Thymus (tissue), 11 donors: ENCODE measurements around the gene WDR41. TPM values are rescaled to one million over a fixed set of nuclear protein-coding genes. Genes with fewer than 3 reads are reported as not detected.
A peak's percentile ranks its signal among the peaks of the same experiment; 100 is the strongest.

Experiments
- DNase-seq, 9 donors: peaks; one replicate each; pipeline ENCODE4 v3.0.0-alpha.2; 2013; ENCODE audit warnings: low spot score in 9 of 9, low read depth in 6 of 9, missing footprints in 1 of 9
- H3K27ac ChIP-seq, 2 donors: one replicate each; pipeline ENCODE4 v1.5.1; 2013; ENCODE audit warnings: control low read depth in 1 of 2, low read depth in 1 of 2, low read length in 1 of 2, mild to moderate bottlenecking in 1 of 2, moderate library complexity in 1 of 2
- H3K27me3 ChIP-seq, 2 donors: one replicate each; pipeline ENCODE4 v1.5.1; 2013; ENCODE audit warnings: low read length in 1 of 2; ENCODE audit not compliant: control insufficient read depth in 2 of 2, insufficient read depth in 1 of 2
- H3K36me3 ChIP-seq, 2 donors: one replicate each; pipeline ENCODE4 v1.5.1; 2013; ENCODE audit warnings: low read length in 1 of 2, mild to moderate bottlenecking in 1 of 2, moderate library complexity in 1 of 2; ENCODE audit not compliant: control insufficient read depth in 2 of 2, insufficient read depth in 2 of 2
- H3K4me1 ChIP-seq, 2 donors: one replicate each; pipeline ENCODE4 v1.5.1; 2013; ENCODE audit warnings: low read length in 2 of 2; ENCODE audit not compliant: control insufficient read depth in 2 of 2, insufficient read depth in 2 of 2
- H3K4me3 ChIP-seq, 2 donors: one replicate each; pipeline ENCODE4 v1.5.1; 2013; ENCODE audit warnings: low read length in 2 of 2, control low read depth in 1 of 2, mild to moderate bottlenecking in 1 of 2
- H3K9me3 ChIP-seq, 2 donors: one replicate each; pipeline ENCODE4 v1.5.1; 2013; ENCODE audit warnings: low read length in 1 of 2, mild to moderate bottlenecking in 1 of 2; ENCODE audit not compliant: control insufficient read depth in 2 of 2, insufficient read depth in 1 of 2
- WGBS: extraction: QIAGEN DNeasy Blood & Tissue Kit; methylation state at CpG from one replicate; pipeline ENCODE4 v1.1.7; 2013; 5-methylcytosine and 5-hydroxymethylcytosine counted together
- polyA plus RNA-seq: library from polyadenylated mRNA; stranded (reverse); fragments of 200-250 nt; gene quantifications from one replicate; pipeline ENCODE4 v1.2.3, GENCODE V29; 2013
- total RNA-seq: library from RNA; stranded (reverse); fragments of 120-200 nt; gene quantifications from one replicate; pipeline ENCODE4 v1.2.4, GENCODE V29; 2013
- donor health status: healthy.

The WDR41 gene
- total and polyA plus RNA-seq, 2 donors = 19.6 to 33.5 TPM

GRCh38 chr5:77402796-77403195, 89.3 kb downstream of the WDR41 start:
- Histone ChIP-seq H3K9me3 (no peaks in the 10 kb centered on the region), H3K27me3 (no peaks in the 10 kb centered on the region), H3K36me3 (no peaks in the 10 kb centered on the region), H3K4me3 (no peak overlapping the region), H3K4me1 (no peaks in the 10 kb centered on the region), H3K27ac (no peak overlapping the region)
- DNase-seq = no peak
- WGBS = 96% methylated on average over 6 of the region's 6 CpGs

- 96% methylated on average over 1 of the region's 1 CpG for WGBS
- Histone ChIP-seq H3K27me3 (no peaks in the 10 kb centered on the region), H3K27ac (no peak overlapping the region), H3K4me3 (no peak overlapping the region), H3K4me1 (peaks cover 0 to under 1% of the 10 kb centered on the region in 2 donors), H3K36me3 (no peaks in the 10 kb centered on the region), H3K9me3 (no peaks in the 10 kb centered on the region)
- DNase-seq = peak in 1 of 9 donors; percentile 10
Measured at GRCh38 chr5:77400645-77401044, 91.5 kb downstream of the WDR41 start.

GRCh38 chr5:77398896-77399295, 93.2 kb downstream of the WDR41 start:
- Histone ChIP-seq H3K4me1 (peaks cover 0 to 2% of the 10 kb centered on the region in 2 donors), H3K36me3 (no peaks in the 10 kb centered on the region), H3K27me3 (no peaks in the 10 kb centered on the region), H3K27ac (no peak overlapping the region), H3K4me3 (no peak overlapping the region), H3K9me3 (no peaks in the 10 kb centered on the region)
- WGBS = 97% methylated on average over 8 of the region's 8 CpGs
- no peak for DNase-seq

- DNase-seq = no peak
- Histone ChIP-seq H3K4me3 (no peak overlapping the region), H3K4me1 (peaks cover 0 to 2% of the 10 kb centered on the region in 2 donors), H3K27ac (no peak overlapping the region), H3K9me3 (no peaks in the 10 kb centered on the region), H3K36me3 (no peaks in the 10 kb centered on the region), H3K27me3 (no peaks in the 10 kb centered on the region)
- WGBS = 98% methylated on average over 13 of the region's 13 CpGs
Measured at GRCh38 chr5:77398458-77398857, 93.7 kb downstream of the WDR41 start.

- Histone ChIP-seq H3K9me3 (no peaks in the 10 kb centered on the region), H3K27ac (no peak overlapping the region), H3K4me3 (no peak overlapping the region), H3K36me3 (no peaks in the 10 kb centered on the region), H3K4me1 (peaks cover 0 to 2% of the 10 kb centered on the region in 2 donors), H3K27me3 (no peaks in the 10 kb centered on the region)
- WGBS = 95% methylated on average over 5 of the region's 5 CpGs
- DNase-seq = no peak
Measured at GRCh38 chr5:77397686-77398292, 94.3 kb downstream of the WDR41 start.

GRCh38 chr5:77396017-77396416, 96.1 kb downstream of the WDR41 start:
- Histone ChIP-seq H3K27ac (no peak overlapping the region), H3K4me3 (no peak overlapping the region), H3K4me1 (peaks cover 0 to 2% of the 10 kb centered on the region in 2 donors), H3K9me3 (no peaks in the 10 kb centered on the region), H3K36me3 (no peaks in the 10 kb centered on the region), H3K27me3 (no peaks in the 10 kb centered on the region)
- DNase-seq = peak in 1 of 9 donors; percentile 20
- 93% methylated on average over 1 of the region's 1 CpG for WGBS

- Histone ChIP-seq H3K27ac (no peak overlapping the region), H3K36me3 (no peaks in the 10 kb centered on the region), H3K27me3 (no peaks in the 10 kb centered on the region), H3K4me1 (peaks cover 0 to 2% of the 10 kb centered on the region in 2 donors), H3K4me3 (no peak overlapping the region), H3K9me3 (no peaks in the 10 kb centered on the region)
- WGBS = 97% methylated on average over 3 of the region's 3 CpGs
- no peak for DNase-seq
Measured at GRCh38 chr5:77394064-77394715, 97.9 kb downstream of the WDR41 start.

- 94% methylated on average over 10 of the region's 10 CpGs for WGBS
- Histone ChIP-seq H3K4me3 (no peak overlapping the region), H3K9me3 (no peaks in the 10 kb centered on the region), H3K36me3 (no peaks in the 10 kb centered on the region), H3K4me1 (peaks cover 0 to 2% of the 10 kb centered on the region in 2 donors), H3K27ac (no peak overlapping the region), H3K27me3 (no peaks in the 10 kb centered on the region)
- no peak for DNase-seq
Measured at GRCh38 chr5:77391240-77391765, 100.8 kb downstream of the WDR41 start.

- no peak overlapping the region for H3K27ac ChIP-seq
- DNase-seq = no peak
Measured at GRCh38 chr5:77390795-77391194, 101.3 kb downstream of the WDR41 start.

More at GRCh38 chr5:77390795-77391194, 101.3 kb downstream of the WDR41 start:
- H3K27me3 ChIP-seq = no peaks in the 10 kb centered on the region
- peaks cover 0 to 2% of the 10 kb centered on the region in 2 donors for H3K4me1 ChIP-seq
- H3K36me3 ChIP-seq = no peaks in the 10 kb centered on the region
- no peak overlapping the region for H3K4me3 ChIP-seq
- no peaks in the 10 kb centered on the region for H3K9me3 ChIP-seq
- WGBS = 97% methylated on average over 2 of the region's 2 CpGs
